Measurements from ENCODE around the gene GRK7. TPM values are rescaled to one million over a fixed set of nuclear protein-coding genes. Genes with fewer than 3 reads are reported as not detected.

GRK7 gene
- total and polyA plus RNA-seq, 2 of the 4 experiments (the other 2 are of a cell fraction) = not detected

GRCh38 chr3:141738022-141738890 is 25.0 kb upstream of the GRK7 start, which contains the start of gene RNF7 (continued):
- TF ChIP-seq BHLHE40 (IDR thresholded peaks at IDR 0.05; ENCODE audit: low read depth, low read length) (no peak), MAZ (IDR thresholded peaks at IDR 0.05; ENCODE audit: borderline replicate concordance, low read depth, low read length) (peak; percentile 89), RFX5 (IDR thresholded peaks at IDR 0.05; ENCODE audit: low read depth, low read length) (no peak), POLR2A (IDR thresholded peaks at IDR 0.05; ENCODE audit: low read depth, low read length) (peak; percentile 68)

- Histone ChIP-seq H2AK5ac (ENCODE audit: low read depth, low read length) (peak overlapping the region; percentile 97), H3K4ac (ENCODE audit: low read depth, low read length) (peak overlapping the region; percentile 98), H3K18ac (ENCODE audit: low read depth, low read length) (peak overlapping the region; percentile 86), H3K23ac (ENCODE audit: low read depth, low read length) (peak overlapping the region; percentile 97), H3K79me1 (ENCODE audit: low read depth in 1 of 2, low read length in 2 of 2) (peaks cover 0 to 25% of the 10 kb centered on the region in 2 experiments; a peak in 3 of 4 replicates), H3K27me3 (ENCODE audit: control insufficient read depth, insufficient read depth, low read length) (no peaks in the 10 kb centered on the region), H3K9me1 (ENCODE audit: insufficient read depth, low read length) (peaks cover 7% of the 10 kb centered on the region; the same call in 1 of the 2 replicates), H2AFZ (replicated peaks; ENCODE audit: low read length, poor library complexity) (peak overlapping the region; percentile 100), H3K14ac (replicated peaks; ENCODE audit: low read depth, low read length) (peak overlapping the region; percentile 99), H3K4me3 (ENCODE audit: insufficient read depth, low read depth, low read length) (peak overlapping the region; percentile 86), H4K8ac (ENCODE audit: low read depth in 2 of 2, low read length in 2 of 2) (peak overlapping the region; percentile 88 to 100), H2AK9ac (replicated peaks; ENCODE audit: low read depth, low read length, poor library complexity) (peak overlapping the region; percentile 96), H3K56ac (ENCODE audit: extremely low read depth, insufficient read depth, low read length) (peak overlapping the region; percentile 97), H2BK15ac (ENCODE audit: low read depth, low read length) (peak overlapping the region; percentile 73; the same call in 2 of the 3 replicates), H3K4me2 (ENCODE audit: low read depth, low read length) (peak overlapping the region; percentile 87), H2BK5ac (ENCODE audit: low read depth, low read length, poor library complexity, severe bottlenecking) (peak overlapping the region; percentile 94), H4K20me1 (ENCODE audit: insufficient read depth, low read length) (peaks cover 27% of the 10 kb centered on the region), H3K36me3 (ENCODE audit: control insufficient read depth, insufficient read depth, low read length) (peaks cover 2% of the 10 kb centered on the region; the same call in 1 of the 2 replicates), H3K4me1 (ENCODE audit: control insufficient read depth, insufficient read depth, low read length) (peaks cover 9% of the 10 kb centered on the region), H2BK120ac (ENCODE audit: low read depth, low read length) (peak overlapping the region; percentile 86), H3K9ac (ENCODE audit: low read depth, low read length) (peak overlapping the region; percentile 95), H2BK20ac (ENCODE audit: low read depth, low read length) (0 out of 2 replicates have a peak overlapping the region, but pooled peaks have one; percentile 47), H3K9me3 (ENCODE audit: control insufficient read depth, insufficient read depth, low read length) (no peaks in the 10 kb centered on the region), H4K91ac (ENCODE audit: insufficient read depth, low read depth, low read length) (peak overlapping the region; percentile 82), H3K27ac (ENCODE audit: insufficient read depth, low read length) (peak overlapping the region; percentile 97), H4K5ac (ENCODE audit: low read depth, low read length) (peak overlapping the region; percentile 98)
- ATAC-seq (ENCODE audit: low read depth) (0 out of 2 replicates have a peak, but pooled peaks have one; percentile 8), DNase-seq (peak; percentile 64)
- no CpG with 5 or more reads among the region's 11 CpGs for WGBS, 2 experiments (ENCODE audit: extremely low coverage in 2 of 2, insufficient read length in 1 of 2)
- in situ Hi-C loops (cut with MboI; ENCODE audit: low sequenced_read_pairs) = no loop called here
- dilution Hi-C loops (cut with HindIII; ENCODE audit: low sequenced_read_pairs, unreplicated experiment) = no loop called here
- BruUV-seq (replicated peaks) = no TSS peak
- ChIA-PET CTCF (interaction anchor here (0.6 to 0.8 kb wide), 4 partner anchors 26 to 233 kb away, joined by 3 read pairs; no protein-coding TSS in a partner anchor), POLR2A (ENCODE audit: unreplicated experiment) (no interaction called here)
- TF ChIP-seq MAZ (IDR thresholded peaks at IDR 0.05; ENCODE audit: borderline replicate concordance, low read depth, low read length) (no peak), SMC3 (IDR thresholded peaks at IDR 0.05; ENCODE audit: low read depth, low read length) (0 out of 2 replicates have a peak, but pooled peaks have one; percentile 5), POLR2A (IDR thresholded peaks at IDR 0.05; ENCODE audit: low read depth, low read length) (peak; percentile 28; the same call in 1 of the 2 replicates)
- intact Hi-C loops (cut with micrococcal nuclease) = loop anchor here (1.0 to 10.0 kb wide), 8 partner anchors 52 to 274 kb away; no protein-coding TSS in a partner anchor
These were observed 24.3 kb upstream of the GRK7 start for GRCh38 chr3:141738891-141739363.

Data from IMR-90 (cell line).